Adrenal gland (tissue), 12 donors: Measurements from ENCODE around the gene WDR89. TPM values are rescaled to one million over a fixed set of nuclear protein-coding genes. Genes with fewer than 3 reads are reported as not detected.
"Not testable (repeated sequence)": the region's sequence is repeated elsewhere in the genome, so short reads cannot be mapped to it uniquely, and the experiment has no call there.

Experiments used
- DNase-seq, 7 donors: peaks; one replicate each; pipeline ENCODE4 v3.0.0-alpha.2; 2019 to 2020
- H3K27ac ChIP-seq, 5 donors: fragments of 200-600 bp; sonication (generic) in 4 of 5; 1 replicate in 3 of 5; 2 replicates in 2 of 5; pipeline versions ENCODE4 v1.5.1 to v1.8.0; 2016 to 2020; ENCODE audit warnings: mild to moderate bottlenecking in 1 of 5
- H3K27me3 ChIP-seq: fragments of 200-600 bp; 2 replicates; pipeline ENCODE4 v1.8.0; 2021
- H3K36me3 ChIP-seq, 2 donors: fragments of 200-600 bp; replicated peaks in 1 of 2; 1 replicate in 1 of 2; 2 replicates in 1 of 2; pipeline versions ENCODE4 v1.5.1 to v1.8.0; 2018 to 2022
- H3K4me1 ChIP-seq, 2 donors: fragments of 200-600 bp; replicated peaks in 1 of 2; 1 replicate in 1 of 2; 2 replicates in 1 of 2; pipeline versions ENCODE4 v1.5.1 to v1.8.0; 2018 to 2021
- H3K4me3 ChIP-seq, 4 donors: fragments of 200-600 bp; sonication (generic) in 3 of 4; one replicate each; pipeline ENCODE4 v1.5.1; 2016 to 2018
- H3K9me3 ChIP-seq, 3 donors: fragments of 200-600 bp; sonication (generic) in 1 of 3; replicated peaks in 1 of 3; 1 replicate in 2 of 3; 2 replicates in 1 of 3; pipeline versions ENCODE4 v1.5.1 to v1.8.0; 2016 to 2021
- POLR2A ChIP-seq, 2 donors: fragments of 450-650 bp; IDR thresholded peaks; one replicate each; pipeline ENCODE4 v1.6.1; 2017; ENCODE audit warnings: antibody characterized with exemption in 2 of 2, mild to moderate bottlenecking in 2 of 2, moderate library complexity in 1 of 2
- WGBS, 4 donors: extraction: QIAGEN DNeasy Blood & Tissue Kit in 2 of 4; methylation state at CpG; one replicate each; pipeline versions ENCODE4 v1.1.5 to v1.1.7; 2013 to 2017; 5-methylcytosine and 5-hydroxymethylcytosine counted together
- intact Hi-C, 2 donors: fragments of 100-400 bp; cut with DNase I; formaldehyde crosslinking; loops; one replicate each; pipeline versions ENCODE4 v1.14.1 to v1.15.0; 2022 to 2023
- polyA plus RNA-seq, 3 donors: library from polyadenylated mRNA; stranded (reverse); fragments of 200-250 nt in 2 of 3; fragments of 350-450 nt in 1 of 3; fragmentation: Illumina TruSeq in 1 of 3; extraction: RNeasy Lipid Tissue Mini Kit (QIAGEN cat#74804) in 1 of 3; gene quantifications; one replicate each; pipeline ENCODE4 v1.2.3, GENCODE V29; 2013 to 2014
- total RNA-seq, 9 donors: library from RNA; depleted of rRNA in 4 of 9; stranded (reverse); fragments of >200 nt in 4 of 9; fragments of 120-200 nt in 1 of 9; fragmentation: NEBNext Ultra II Directional in 1 of 9; extraction: Animal tissue kit (Norgen Biotek cat#: 25700) in 1 of 9; gene quantifications; one replicate each; pipeline versions ENCODE4 v1.1.0 to v1.2.4, GENCODE V29; 2013 to 2023
- TF ChIP-seq, protein P1 (sequence below), 6 experiments: fragments of 450-650 bp in 4 of 6; fragments of 200-600 bp in 2 of 6; sonication (generic) in 1 of 6; IDR thresholded peaks; 1 replicate in 5 of 6; 2 replicates in 1 of 6; pipeline versions ENCODE4 v1.5.1 to v1.8.0; 2016 to 2021; ENCODE audit warnings: antibody characterized with exemption in 6 of 6, mild to moderate bottlenecking in 2 of 6, moderate library complexity in 1 of 6
- donor health status: healthy with polysubstance abuse.
- donor health status: Bipolar disorder and iron deficiency.
- donor health status: DM: yes; HTN: yes; CAD: no.
- donor health status: DM: no; HTN: no; CAD: no.
- donor health status: DM: no; HTN: no; CAD: no.
- donor health status: DM: yes; HTN: yes; CAD: no.

Gene WDR89
- total and polyA plus RNA-seq, 12 donors: 2.5 to 19.2 (median 10.7) TPM

DNA sequence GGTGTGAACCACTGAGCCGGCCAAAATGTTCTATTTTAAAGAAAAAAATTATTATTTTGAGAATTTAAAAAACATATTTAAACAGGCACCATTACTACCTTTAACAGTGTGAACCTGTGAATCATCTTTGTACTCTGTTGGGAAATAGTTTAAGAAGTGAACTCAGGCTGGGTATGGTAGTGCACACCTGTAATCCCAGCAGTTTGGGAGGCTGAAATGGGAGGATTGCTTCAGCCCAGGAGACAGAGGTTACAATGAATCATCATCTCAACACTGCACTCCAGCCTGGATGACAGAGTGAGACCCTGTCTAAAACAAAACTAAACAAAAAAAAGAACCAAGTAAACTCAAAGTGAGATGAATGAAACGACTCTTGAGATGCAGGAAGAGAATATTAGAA lies 3.1 kb upstream of the WDR89 start:
- TF ChIP-seq, protein P1, sequence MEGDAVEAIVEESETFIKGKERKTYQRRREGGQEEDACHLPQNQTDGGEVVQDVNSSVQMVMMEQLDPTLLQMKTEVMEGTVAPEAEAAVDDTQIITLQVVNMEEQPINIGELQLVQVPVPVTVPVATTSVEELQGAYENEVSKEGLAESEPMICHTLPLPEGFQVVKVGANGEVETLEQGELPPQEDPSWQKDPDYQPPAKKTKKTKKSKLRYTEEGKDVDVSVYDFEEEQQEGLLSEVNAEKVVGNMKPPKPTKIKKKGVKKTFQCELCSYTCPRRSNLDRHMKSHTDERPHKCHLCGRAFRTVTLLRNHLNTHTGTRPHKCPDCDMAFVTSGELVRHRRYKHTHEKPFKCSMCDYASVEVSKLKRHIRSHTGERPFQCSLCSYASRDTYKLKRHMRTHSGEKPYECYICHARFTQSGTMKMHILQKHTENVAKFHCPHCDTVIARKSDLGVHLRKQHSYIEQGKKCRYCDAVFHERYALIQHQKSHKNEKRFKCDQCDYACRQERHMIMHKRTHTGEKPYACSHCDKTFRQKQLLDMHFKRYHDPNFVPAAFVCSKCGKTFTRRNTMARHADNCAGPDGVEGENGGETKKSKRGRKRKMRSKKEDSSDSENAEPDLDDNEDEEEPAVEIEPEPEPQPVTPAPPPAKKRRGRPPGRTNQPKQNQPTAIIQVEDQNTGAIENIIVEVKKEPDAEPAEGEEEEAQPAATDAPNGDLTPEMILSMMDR (IDR thresholded peaks at IDR 0.05): no peak
- no peak for TF ChIP-seq POLR2A (IDR thresholded peaks at IDR 0.05)
- Histone ChIP-seq H3K27me3 (no peaks in the 10 kb centered on the region), H3K4me1 (peaks cover 4 to 8% of the 10 kb centered on the region in 2 donors), H3K36me3 (no peaks in the 10 kb centered on the region), H3K27ac (no peak overlapping the region), H3K4me3 (no peak overlapping the region), H3K9me3 (no peaks in the 10 kb centered on the region)
- intact Hi-C loops: no loop called here
- no peak for DNase-seq
- WGBS, 4 donors: 87 to 93% (median 91%) methylated on average over 2 of the region's 2 CpGs

DNA sequence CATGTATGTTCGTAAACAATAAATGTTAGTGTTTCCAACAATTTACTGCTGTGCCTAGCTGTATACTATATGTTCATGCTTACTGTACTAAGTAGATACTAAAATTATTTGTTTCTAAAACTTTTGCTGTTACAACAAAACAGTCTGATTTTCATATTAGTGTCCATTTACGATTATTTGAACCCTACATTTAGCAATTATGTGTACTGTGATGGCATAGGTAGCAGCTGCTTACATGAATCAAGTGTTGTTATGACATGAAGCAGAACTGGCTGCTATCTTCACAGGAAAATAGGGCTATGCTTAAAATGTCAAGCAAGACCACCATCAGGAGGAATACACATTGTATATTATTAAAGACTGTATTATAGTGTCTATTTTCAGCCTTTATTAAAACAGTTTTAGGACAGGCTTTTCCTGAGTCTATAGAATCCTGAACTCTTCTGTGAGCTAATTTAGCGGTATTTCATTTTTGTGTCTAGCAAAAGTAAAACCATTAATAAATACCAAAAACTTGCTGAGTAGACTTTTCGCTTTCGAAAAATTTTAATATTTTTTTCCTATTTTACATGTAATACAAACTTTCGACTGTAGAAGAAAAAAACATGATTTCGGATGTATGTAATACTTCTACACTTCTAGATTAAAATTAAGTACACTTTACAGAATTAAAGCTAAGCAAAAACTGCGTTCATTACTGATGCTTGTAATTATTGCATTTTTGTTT lies 1.1 kb upstream of the WDR89 start:
- DNase-seq: no peak
- Histone ChIP-seq H3K4me3 (peak overlapping the region in 2 of 4 donors; percentile 24 to 69), H3K27ac (peak overlapping the region in 3 of 5 donors; percentile 91 to 98 (median 97)), H3K4me1 (peaks cover 4 to 8% of the 10 kb centered on the region in 2 donors), H3K9me3 (no peaks in the 10 kb centered on the region), H3K27me3 (no peaks in the 10 kb centered on the region), H3K36me3 (no peaks in the 10 kb centered on the region)
- 69 to 72% (median 69%) methylated on average over 8 of the region's 8 CpGs for WGBS, 4 donors
- TF ChIP-seq, protein P1 (IDR thresholded peaks at IDR 0.05): no peak
- no peak for TF ChIP-seq POLR2A (IDR thresholded peaks at IDR 0.05)
- intact Hi-C loops: no loop called here

DNA sequence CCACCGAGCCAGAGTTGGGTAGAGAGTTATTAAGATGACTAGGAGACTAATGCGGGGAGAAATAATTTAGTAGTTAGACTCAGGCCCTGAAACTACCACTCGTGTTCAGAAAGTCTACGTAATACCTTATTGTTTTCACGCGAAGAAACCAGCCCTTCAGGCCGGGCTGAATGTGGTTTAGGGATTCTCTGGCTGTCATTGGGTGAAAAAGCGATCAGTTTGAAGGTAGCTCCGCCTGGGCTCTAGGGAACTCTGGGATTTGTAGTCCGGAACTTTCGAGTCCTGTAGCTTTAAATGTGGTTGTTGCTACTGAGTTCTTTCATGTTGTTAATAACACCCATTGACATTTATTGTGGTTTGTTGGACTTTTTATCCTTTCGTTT lies 549 bp upstream of the WDR89 start:
- Histone ChIP-seq H3K9me3 (no peaks in the 10 kb centered on the region), H3K27ac (peak overlapping the region; percentile 64 to 98 (median 94)), H3K27me3 (no peaks in the 10 kb centered on the region), H3K4me1 (peaks cover 4 to 8% of the 10 kb centered on the region in 2 donors), H3K4me3 (peak overlapping the region; percentile 21 to 69 (median 27)), H3K36me3 (no peaks in the 10 kb centered on the region)
- intact Hi-C loops: no loop called here
- no peak for TF ChIP-seq POLR2A (IDR thresholded peaks at IDR 0.05)
- TF ChIP-seq, protein P1 (IDR thresholded peaks at IDR 0.05): no peak
- WGBS, 4 donors: 0% methylated on average over 12 of the region's 12 CpGs
- DNase-seq: peak; percentile 87 to 95 (median 90)

DNA sequence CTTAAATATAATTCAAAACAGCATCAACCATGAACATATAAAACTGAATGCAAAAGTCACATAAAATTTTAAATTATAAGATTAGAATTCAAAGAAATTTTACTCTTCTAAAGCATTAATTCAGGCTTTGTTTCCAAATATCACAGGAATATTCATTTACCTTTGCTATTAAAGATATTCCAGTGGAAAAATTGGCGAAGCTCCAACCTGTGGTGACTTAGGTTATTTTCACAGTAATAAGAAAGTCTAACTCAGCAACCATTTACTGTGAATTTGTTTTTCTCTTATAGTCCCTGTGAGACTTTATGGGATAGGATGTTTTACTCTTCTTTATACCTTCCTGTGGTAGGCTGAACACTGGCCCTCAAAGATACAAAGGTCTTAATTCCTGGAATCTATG lies 3.2 kb downstream of the WDR89 start:
- H3K9me3 ChIP-seq: no peaks in the 10 kb centered on the region
- no peak for DNase-seq
- H3K4me1 ChIP-seq: peaks cover 4 to 8% of the 10 kb centered on the region in 2 donors
- H3K4me3 ChIP-seq: no peak overlapping the region
- TF ChIP-seq POLR2A (IDR thresholded peaks at IDR 0.05): no peak
- TF ChIP-seq, protein P1 (IDR thresholded peaks at IDR 0.05): no peak
- no peaks in the 10 kb centered on the region for H3K36me3 ChIP-seq
- H3K27ac ChIP-seq: no peak overlapping the region
- intact Hi-C loops: loop anchor here (5.0 to 10.0 kb wide), 3 partner anchors 94 to 254 kb away; partner anchors contain the start of gene PPP2R5E (in 1 of the 2)
- WGBS, 4 donors: 85 to 97% (median 90%) methylated on average over 1 of the region's 1 CpG
- H3K27me3 ChIP-seq: no peaks in the 10 kb centered on the region

DNA sequence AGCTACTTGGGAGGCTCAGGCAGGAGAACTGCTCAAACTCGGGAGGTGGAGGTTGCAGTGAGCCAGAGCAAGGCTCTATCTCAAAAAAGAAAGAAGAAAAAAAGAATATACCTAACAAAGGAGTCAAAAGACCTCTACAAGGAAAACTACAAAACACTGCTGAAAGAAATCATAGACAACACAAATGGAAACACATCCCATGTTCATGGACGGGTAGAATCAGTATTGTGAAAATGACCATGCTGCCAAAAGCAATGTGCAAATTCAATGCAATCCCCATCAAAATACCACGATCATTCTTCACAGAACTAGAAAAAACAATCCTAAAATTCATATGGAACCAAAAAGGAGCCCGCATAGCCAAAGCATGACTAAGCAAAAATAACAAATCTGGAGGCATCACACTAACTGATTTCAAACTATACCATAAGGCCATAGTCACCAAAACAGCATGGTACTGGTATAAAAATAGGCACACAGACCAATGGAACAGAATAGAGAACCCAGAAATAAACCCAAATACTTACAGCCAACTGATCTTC lies 5.5 kb downstream of the WDR89 start:
- WGBS, 4 donors: 81 to 98% (median 97%) methylated on average over 4 of the region's 4 CpGs
- not testable (repeated sequence) for H3K4me1 ChIP-seq, H3K27ac ChIP-seq, H3K27me3 ChIP-seq, H3K36me3 ChIP-seq, H3K9me3 ChIP-seq, DNase-seq, H3K4me3 ChIP-seq
- intact Hi-C loops: loop anchor here (5.0 to 10.0 kb wide), 3 partner anchors 91 to 251 kb away; partner anchors contain the start of gene PPP2R5E (in 1 of the 2)
